Neural cell (in vitro differentiated cells): ENCODE measurements around the gene CD3G. TPM values are rescaled to one million over a fixed set of nuclear protein-coding genes. Genes with fewer than 3 reads are reported as not detected.

Source experiments
- H2AFZ ChIP-seq: fragments of 200-600, 300-800 bp; sonication (generic), shearing (Covaris generic); 2 replicates; pipeline ENCODE4 v1.6.0; 2014; ENCODE audit warnings: low read depth, mild to moderate bottlenecking, antibody characterized with exemption, low read length, moderate library complexity
- H3F3A ChIP-seq: fragments of 200-600 bp; shearing (Covaris generic); 2 replicates; pipeline ENCODE4 v1.6.1; 2016; ENCODE audit warnings: mild to moderate bottlenecking, moderate library complexity, mixed read lengths, antibody characterized with exemption, low read length; ENCODE audit not compliant: insufficient read depth, poor library complexity, severe bottlenecking
- H3K27ac ChIP-seq: fragments of 200-600, 300-800 bp; sonication (generic), shearing (Covaris generic); 2 replicates; pipeline ENCODE4 v1.5.1; 2014; ENCODE audit warnings: mild to moderate bottlenecking, low read length, moderate library complexity
- H3K27me3 ChIP-seq: fragments of 300-800, 200-600 bp; sonication (generic), shearing (Covaris generic); 2 replicates; pipeline ENCODE4 v1.6.0; 2014; ENCODE audit warnings: mild to moderate bottlenecking, low read depth, low read length, moderate library complexity; ENCODE audit not compliant: insufficient read depth
- H3K36me3 ChIP-seq: fragments of 300-800, 200-600 bp; sonication (generic), shearing (Covaris generic); 2 replicates; pipeline ENCODE4 v1.5.1; 2014; ENCODE audit warnings: mild to moderate bottlenecking, antibody characterized with exemption, low read length, moderate library complexity; ENCODE audit not compliant: insufficient read depth
- H3K4me2 ChIP-seq: fragments of 300-800, 200-600 bp; sonication (generic), shearing (Covaris generic); 2 replicates; pipeline ENCODE4 v1.6.0; 2014; ENCODE audit warnings: mild to moderate bottlenecking, low read length
- H3K4me3 ChIP-seq: fragments of 300-800, 200-600 bp; sonication (generic), shearing (Covaris generic); 2 replicates; pipeline ENCODE4 v1.5.1; 2014; ENCODE audit warnings: mild to moderate bottlenecking, low read length, moderate library complexity
- H3K79me2 ChIP-seq: fragments of 200-600 bp; shearing (Covaris generic); replicated peaks from 2 replicates; pipeline ENCODE4 v1.6.0; 2014; ENCODE audit warnings: mild to moderate bottlenecking, low read length, moderate library complexity; ENCODE audit not compliant: insufficient read depth
- H3K9ac ChIP-seq: fragments of 300-800, 200-600 bp; sonication (generic), shearing (Covaris generic); 2 replicates; pipeline ENCODE4 v1.6.1; 2016; ENCODE audit warnings: mild to moderate bottlenecking, low read length, mixed read lengths
- H3K9me2 ChIP-seq: fragments of 200-600 bp; shearing (Covaris generic); 2 replicates; pipeline ENCODE4 v1.6.1; 2016; ENCODE audit warnings: mild to moderate bottlenecking, low read length, mixed read lengths; ENCODE audit not compliant: insufficient read depth
- H3K9me3 ChIP-seq: fragments of 200-600, 300-800 bp; sonication (generic), shearing (Covaris generic); 2 replicates; pipeline ENCODE4 v1.6.1; 2016; ENCODE audit warnings: mild to moderate bottlenecking, mixed run types, low read length, moderate library complexity, mixed read lengths
- H4K20me1 ChIP-seq: fragments of 200-600 bp; shearing (Covaris generic); 2 replicates; pipeline ENCODE4 v1.6.1; 2016; ENCODE audit warnings: mild to moderate bottlenecking, mixed run types; ENCODE audit not compliant: insufficient read depth
- EP300 ChIP-seq: fragments of 450-650 bp; conservative IDR thresholded peaks from 2 replicates; pipeline ENCODE4 v1.6.1; 2014; ENCODE audit warnings: antibody characterized with exemption, mild to moderate bottlenecking, moderate library complexity; ENCODE audit not compliant: poor library complexity, severe bottlenecking
- EZH2 ChIP-seq: fragments of 200-600, 300-800 bp; shearing (Covaris generic), sonication (generic); IDR thresholded peaks from 2 replicates; pipeline ENCODE4 v1.6.1; 2014; ENCODE audit warnings: antibody characterized with exemption, low read length, borderline replicate concordance, mild to moderate bottlenecking; ENCODE audit not compliant: insufficient read depth, poor library complexity, severe bottlenecking
- MXI1 ChIP-seq: fragments of 450-650 bp; conservative IDR thresholded peaks from 2 replicates; pipeline ENCODE4 v1.6.1; 2014; ENCODE audit warnings: antibody characterized with exemption, mild to moderate bottlenecking; ENCODE audit not compliant: poor library complexity, severe bottlenecking
- POLR2AphosphoS5 ChIP-seq: IDR thresholded peaks from 2 replicates; pipeline ENCODE4 v1.6.1; 2012
- RAD21 ChIP-seq: fragments of 450-650 bp; conservative IDR thresholded peaks from 2 replicates; pipeline ENCODE4 v1.6.1; 2014; ENCODE audit warnings: antibody characterized with exemption, mild to moderate bottlenecking, moderate library complexity
- SMC3 ChIP-seq: fragments of 450-650 bp; conservative IDR thresholded peaks from 2 replicates; pipeline ENCODE4 v1.6.1; 2014; ENCODE audit warnings: antibody characterized with exemption, mild to moderate bottlenecking, moderate library complexity; ENCODE audit not compliant: poor library complexity
- TAF1 ChIP-seq: IDR thresholded peaks from 2 replicates; pipeline ENCODE4 v1.6.1; 2012; ENCODE audit warnings: low read depth
- polyA plus RNA-seq: library from polyadenylated mRNA; depleted of rRNA; stranded (reverse); fragments of >200 nt; gene quantifications from 2 replicates; pipeline ENCODE4 v1.2.3, GENCODE V29; 2014
- TF ChIP-seq, protein P1 (sequence below): IDR thresholded peaks from 2 replicates; pipeline ENCODE4 v1.6.1; 2012; ENCODE audit warnings: borderline replicate concordance

CD3G gene
- polyA plus RNA-seq, 1 donor from 2014 or later: not detected

DNA sequence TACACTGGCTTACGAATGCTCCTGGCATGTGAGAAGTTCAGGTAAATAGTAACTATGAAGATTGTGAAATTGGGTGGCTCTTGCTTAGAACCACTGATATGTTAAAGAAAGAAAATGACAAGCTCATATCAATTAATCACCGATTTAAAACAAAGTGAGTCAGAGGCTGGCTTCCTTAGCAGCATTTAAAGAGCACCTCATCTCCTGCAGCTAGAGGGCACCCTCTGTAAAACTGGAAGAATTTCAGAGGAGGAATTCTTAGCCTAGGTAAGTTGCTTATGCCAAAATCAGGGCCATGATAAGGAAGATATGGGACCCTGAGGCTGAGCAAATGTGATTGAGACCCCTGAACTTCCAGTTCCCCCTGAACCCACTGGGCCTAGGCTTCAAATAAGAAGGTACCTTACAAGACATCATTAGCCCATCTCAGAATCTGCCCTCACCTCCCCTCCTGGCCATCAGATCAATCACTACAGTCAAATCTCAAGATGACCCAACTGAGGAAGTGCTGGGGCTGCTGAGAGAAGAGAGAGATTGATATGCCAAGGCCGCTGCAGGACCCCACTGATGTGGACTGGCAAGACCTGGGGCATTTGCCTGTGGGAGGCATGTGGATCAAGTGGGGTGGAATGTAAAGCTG is 48.2 kb upstream of the CD3G start:
- Histone ChIP-seq H3K9me3 (no peaks in the 10 kb centered on the region), H3K36me3 (no peaks in the 10 kb centered on the region), H3K27ac (no peak overlapping the region), H3K9ac (no peak overlapping the region), H4K20me1 (no peaks in the 10 kb centered on the region), H3K79me2 (no peaks in the 10 kb centered on the region), H3K9me2 (no peaks in the 10 kb centered on the region), H3K4me2 (no peak overlapping the region), H3K4me3 (no peak overlapping the region), H2AFZ (no peak overlapping the region), H3K27me3 (no peaks in the 10 kb centered on the region), H3F3A (no peaks in the 10 kb centered on the region)
- TF ChIP-seq RAD21 (no peak), SMC3 (no peak)
- TF ChIP-seq, protein P1, sequence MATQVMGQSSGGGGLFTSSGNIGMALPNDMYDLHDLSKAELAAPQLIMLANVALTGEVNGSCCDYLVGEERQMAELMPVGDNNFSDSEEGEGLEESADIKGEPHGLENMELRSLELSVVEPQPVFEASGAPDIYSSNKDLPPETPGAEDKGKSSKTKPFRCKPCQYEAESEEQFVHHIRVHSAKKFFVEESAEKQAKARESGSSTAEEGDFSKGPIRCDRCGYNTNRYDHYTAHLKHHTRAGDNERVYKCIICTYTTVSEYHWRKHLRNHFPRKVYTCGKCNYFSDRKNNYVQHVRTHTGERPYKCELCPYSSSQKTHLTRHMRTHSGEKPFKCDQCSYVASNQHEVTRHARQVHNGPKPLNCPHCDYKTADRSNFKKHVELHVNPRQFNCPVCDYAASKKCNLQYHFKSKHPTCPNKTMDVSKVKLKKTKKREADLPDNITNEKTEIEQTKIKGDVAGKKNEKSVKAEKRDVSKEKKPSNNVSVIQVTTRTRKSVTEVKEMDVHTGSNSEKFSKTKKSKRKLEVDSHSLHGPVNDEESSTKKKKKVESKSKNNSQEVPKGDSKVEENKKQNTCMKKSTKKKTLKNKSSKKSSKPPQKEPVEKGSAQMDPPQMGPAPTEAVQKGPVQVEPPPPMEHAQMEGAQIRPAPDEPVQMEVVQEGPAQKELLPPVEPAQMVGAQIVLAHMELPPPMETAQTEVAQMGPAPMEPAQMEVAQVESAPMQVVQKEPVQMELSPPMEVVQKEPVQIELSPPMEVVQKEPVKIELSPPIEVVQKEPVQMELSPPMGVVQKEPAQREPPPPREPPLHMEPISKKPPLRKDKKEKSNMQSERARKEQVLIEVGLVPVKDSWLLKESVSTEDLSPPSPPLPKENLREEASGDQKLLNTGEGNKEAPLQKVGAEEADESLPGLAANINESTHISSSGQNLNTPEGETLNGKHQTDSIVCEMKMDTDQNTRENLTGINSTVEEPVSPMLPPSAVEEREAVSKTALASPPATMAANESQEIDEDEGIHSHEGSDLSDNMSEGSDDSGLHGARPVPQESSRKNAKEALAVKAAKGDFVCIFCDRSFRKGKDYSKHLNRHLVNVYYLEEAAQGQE: no peak

DNA sequence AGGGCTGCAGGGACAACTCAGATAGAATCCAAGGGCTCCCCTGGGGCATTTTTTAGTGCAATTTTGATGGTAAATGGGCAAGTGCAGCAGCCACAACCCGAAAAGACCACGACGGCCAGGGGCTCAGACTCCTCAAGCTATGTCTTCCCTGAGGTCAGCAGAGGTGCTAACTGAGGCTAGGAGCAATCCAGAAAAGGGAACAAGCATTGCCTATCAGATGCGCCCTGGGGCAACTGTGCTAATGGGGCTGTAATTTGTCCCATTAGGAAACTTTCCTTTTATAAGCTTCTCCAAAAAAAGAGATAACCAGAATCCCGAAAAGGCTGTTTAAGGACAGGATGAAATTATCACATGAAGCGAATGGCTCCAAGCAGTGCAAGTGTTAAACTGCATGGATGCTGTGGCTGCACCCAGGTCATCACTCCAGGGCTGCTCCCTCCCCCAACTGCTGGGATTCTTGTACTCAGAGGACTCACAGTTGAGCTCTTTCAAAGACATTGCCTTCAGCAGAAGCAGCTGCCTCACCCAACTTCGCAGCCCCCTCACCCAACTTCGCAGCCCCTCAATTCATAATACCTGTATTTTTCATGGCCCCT is 42.4 kb upstream of the CD3G start:
- Histone ChIP-seq H2AFZ (no peak overlapping the region), H3K79me2 (no peaks in the 10 kb centered on the region), H3K9me2 (no peaks in the 10 kb centered on the region), H3K27ac (no peak overlapping the region), H3K4me2 (no peak overlapping the region), H3K36me3 (no peaks in the 10 kb centered on the region), H3K9me3 (no peaks in the 10 kb centered on the region), H3K27me3 (no peaks in the 10 kb centered on the region), H3K4me3 (no peak overlapping the region), H4K20me1 (no peaks in the 10 kb centered on the region), H3F3A (no peaks in the 10 kb centered on the region), H3K9ac (no peak overlapping the region)
- TF ChIP-seq, protein P1: no peak
- TF ChIP-seq EP300: no peak
- no peak for TF ChIP-seq EZH2
- TF ChIP-seq MXI1: no peak
- TF ChIP-seq POLR2AphosphoS5: no peak
- TF ChIP-seq SMC3: no peak
- no peak for TF ChIP-seq TAF1
- TF ChIP-seq RAD21: no peak
